Caco-2 (cell line): ENCODE measurements around the gene MLYCD. TPM values are rescaled to one million over a fixed set of nuclear protein-coding genes. Genes with fewer than 3 reads are reported as not detected.

Experiments
- BruUV-seq: library from RNA; stranded (reverse); fragments of 400-500 nt; replicated peaks from 2 replicates; lab custom pipeline; 2021; lab: Mats Ljungman, UMichigan
- CTCF ChIA-PET: fragments of 300-600 bp; sonication (Branson Sonifier 250); formaldehyde crosslinking; loops from one replicate; lab custom pipeline; 2022; ENCODE audit warnings: antibody characterized with exemption; lab: Charles Lee
- POLR2A ChIA-PET: fragments of 300-600 bp; sonication (Branson Sonifier 250); formaldehyde crosslinking; loops from one replicate; lab custom pipeline; 2022; ENCODE audit warnings: antibody characterized with exemption; lab: Charles Lee
- DNase-seq, 2 experiments: peaks; one replicate each; pipeline versions ENCODE4 v3.0.0 to v3.0.0-alpha.2; 2020 to 2022
- H3K27me3 ChIP-seq: replicated peaks from 2 replicates; pipeline ENCODE4 v1.6.0; 2011; ENCODE audit warnings: low read length; ENCODE audit not compliant: control insufficient read depth, insufficient read depth
- H3K36me3 ChIP-seq: 2 replicates; pipeline ENCODE4 v1.5.1; 2011; ENCODE audit warnings: low read length; ENCODE audit not compliant: control insufficient read depth, insufficient read depth
- H3K4me1 ChIP-seq: fragments of 250-450 bp; sonication (Bioruptor Pico); 2 replicates; pipeline ENCODE4 v1.5.1; 2020; ENCODE audit warnings: mild to moderate bottlenecking
- H3K4me3 ChIP-seq: 2 replicates; pipeline ENCODE4 v1.5.1; 2011; ENCODE audit warnings: low read depth, mild to moderate bottlenecking, control low read depth, low read length
- H3K9me3 ChIP-seq: fragments of 250-450 bp; sonication (Bioruptor Pico); 2 replicates; pipeline ENCODE4 v1.5.1; 2020; ENCODE audit warnings: mild to moderate bottlenecking, moderate library complexity
- H3K27ac Mint-ChIP-seq: one replicate; pipeline ENCODE4 v1.8.0; 2022; ENCODE audit warnings: mixed read lengths; ENCODE audit not compliant: unreplicated experiment
- H3K27me3 Mint-ChIP-seq: one replicate; pipeline ENCODE4 v1.8.0; 2022; ENCODE audit warnings: mixed read lengths; ENCODE audit not compliant: insufficient read depth, unreplicated experiment
- H3K36me3 Mint-ChIP-seq: one replicate; pipeline ENCODE4 v1.8.0; 2022; ENCODE audit warnings: mild to moderate bottlenecking, mixed read lengths; ENCODE audit not compliant: insufficient read depth, unreplicated experiment
- H3K4me1 Mint-ChIP-seq: one replicate; pipeline ENCODE4 v1.8.0; 2022; ENCODE audit warnings: low read depth, mixed read lengths; ENCODE audit not compliant: unreplicated experiment
- H3K4me3 Mint-ChIP-seq: one replicate; pipeline ENCODE4 v1.8.0; 2022; ENCODE audit warnings: mild to moderate bottlenecking, moderate library complexity, mixed read lengths; ENCODE audit not compliant: unreplicated experiment
- H3K9me3 Mint-ChIP-seq: one replicate; pipeline ENCODE4 v1.8.0; 2022; ENCODE audit warnings: mixed read lengths; ENCODE audit not compliant: unreplicated experiment
- intact Hi-C: fragments of 100-400 bp; cut with micrococcal nuclease; formaldehyde crosslinking; loops from one replicate; pipeline ENCODE4 v1.10.0; 2022; ENCODE audit not compliant: unreplicated experiment
- total RNA-seq: library from RNA; stranded (reverse); gene quantifications from 2 replicates; pipeline ENCODE4 v1.2.3, GENCODE V29; 2022
- TF ChIP-seq, protein P1 (sequence below), 2 experiments: fragments of 200-600 bp in 1 of 2; IDR thresholded peaks; 1 replicate in 1 of 2; 2 replicates in 1 of 2; pipeline versions ENCODE4 v1.5.1 to v1.8.0; 2011 to 2022; ENCODE audit warnings: antibody characterized with exemption in 1 of 2, control low read depth in 1 of 2, inconsistent platforms in 1 of 2, low read depth in 1 of 2, low read length in 1 of 2, mild to moderate bottlenecking in 1 of 2, moderate library complexity in 1 of 2; ENCODE audit not compliant: insufficient read depth in 1 of 2, severe bottlenecking in 1 of 2, unreplicated experiment in 1 of 2

Gene MLYCD
- total RNA-seq, 1 experiment from 2014 or later = 8.7 TPM

GRCh38 chr16:83955218-83956130 is 56.6 kb downstream of the MLYCD start:
- peaks cover 12% of the 10 kb centered on the region for H3K4me1 Mint-ChIP-seq
- no peaks in the 10 kb centered on the region; the same call in 1 of the 2 replicates for H3K36me3 ChIP-seq
- POLR2A ChIA-PET = no interaction called here
- CTCF ChIA-PET = interaction anchor here (1.5 to 2.4 kb wide), 4 partner anchors 88 to 111 kb away, joined by 3 to 22 read pairs (median 10); partner anchors contain the start of gene SLC38A8
- DNase-seq = no peak
- no peak overlapping the region for H3K27ac Mint-ChIP-seq
- no peaks in the 10 kb centered on the region for H3K9me3 Mint-ChIP-seq
- TF ChIP-seq, protein P1, sequence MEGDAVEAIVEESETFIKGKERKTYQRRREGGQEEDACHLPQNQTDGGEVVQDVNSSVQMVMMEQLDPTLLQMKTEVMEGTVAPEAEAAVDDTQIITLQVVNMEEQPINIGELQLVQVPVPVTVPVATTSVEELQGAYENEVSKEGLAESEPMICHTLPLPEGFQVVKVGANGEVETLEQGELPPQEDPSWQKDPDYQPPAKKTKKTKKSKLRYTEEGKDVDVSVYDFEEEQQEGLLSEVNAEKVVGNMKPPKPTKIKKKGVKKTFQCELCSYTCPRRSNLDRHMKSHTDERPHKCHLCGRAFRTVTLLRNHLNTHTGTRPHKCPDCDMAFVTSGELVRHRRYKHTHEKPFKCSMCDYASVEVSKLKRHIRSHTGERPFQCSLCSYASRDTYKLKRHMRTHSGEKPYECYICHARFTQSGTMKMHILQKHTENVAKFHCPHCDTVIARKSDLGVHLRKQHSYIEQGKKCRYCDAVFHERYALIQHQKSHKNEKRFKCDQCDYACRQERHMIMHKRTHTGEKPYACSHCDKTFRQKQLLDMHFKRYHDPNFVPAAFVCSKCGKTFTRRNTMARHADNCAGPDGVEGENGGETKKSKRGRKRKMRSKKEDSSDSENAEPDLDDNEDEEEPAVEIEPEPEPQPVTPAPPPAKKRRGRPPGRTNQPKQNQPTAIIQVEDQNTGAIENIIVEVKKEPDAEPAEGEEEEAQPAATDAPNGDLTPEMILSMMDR (IDR thresholded peaks at IDR 0.05; ENCODE audit: insufficient read depth in 1 of 2, low read depth in 1 of 2, low read length in 1 of 2, severe bottlenecking in 1 of 2, unreplicated experiment in 1 of 2) = no peak
- no peaks in the 10 kb centered on the region for H3K27me3 Mint-ChIP-seq
- intact Hi-C loops = loop anchor here (1.0 kb wide), 3 partner anchors 89 to 110 kb away; no protein-coding TSS in a partner anchor
- no peaks in the 10 kb centered on the region for H3K9me3 ChIP-seq
- peaks cover 29% of the 10 kb centered on the region for H3K36me3 Mint-ChIP-seq
- no peak overlapping the region for H3K4me3 Mint-ChIP-seq
- BruUV-seq = no TSS peak
- H3K4me1 ChIP-seq = peaks cover 16% of the 10 kb centered on the region
- no peak overlapping the region for H3K4me3 ChIP-seq
- no peaks in the 10 kb centered on the region for H3K27me3 ChIP-seq

DNA sequence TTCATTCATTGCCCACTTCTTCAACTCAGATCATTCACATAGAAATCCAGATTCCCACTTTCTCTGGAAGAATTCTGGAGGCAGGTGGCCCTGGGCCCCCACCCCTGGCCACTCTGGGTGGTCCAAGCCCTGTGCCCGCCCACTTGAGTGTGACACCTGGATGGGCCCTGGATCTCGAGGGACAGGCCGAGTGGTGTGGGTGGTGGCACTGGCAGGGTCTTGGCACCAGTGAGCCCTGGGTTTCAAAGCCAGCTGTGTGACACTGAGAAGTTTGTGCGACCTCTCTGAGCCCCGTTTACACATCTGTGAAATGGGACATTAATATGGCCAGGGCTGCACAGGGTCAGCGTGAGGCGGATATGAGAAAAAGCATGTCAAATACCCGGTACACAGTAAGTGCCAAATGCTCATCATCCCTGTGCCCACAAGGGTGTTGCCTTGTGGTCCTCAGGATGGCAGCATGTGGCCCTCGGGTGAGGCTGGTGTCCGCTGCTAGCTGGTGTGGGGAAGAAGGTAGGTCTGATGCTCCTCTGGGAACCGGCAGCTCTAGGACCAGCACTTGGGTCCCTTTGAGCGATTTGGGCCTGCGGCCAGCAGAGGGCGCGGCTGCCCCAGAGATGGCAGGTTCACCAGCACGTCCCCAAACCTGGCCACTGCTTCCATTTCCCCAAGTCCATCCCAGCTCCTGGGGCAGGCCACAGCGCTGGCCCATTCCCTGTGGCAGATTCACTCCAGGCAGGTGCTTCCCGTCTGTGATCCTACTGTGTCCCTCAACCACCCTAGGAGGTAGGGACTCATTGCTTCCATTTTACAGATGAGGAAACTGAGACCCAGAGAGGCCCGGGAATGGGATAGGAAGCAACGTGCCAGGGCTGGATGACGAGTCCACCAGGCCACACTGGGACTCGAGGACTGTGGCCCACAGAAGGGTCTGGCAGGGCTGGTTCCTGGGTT is 57.7 kb downstream of the MLYCD start:
- ChIA-PET CTCF (interaction anchor here (0.6 to 2.4 kb wide), 15 partner anchors 12 to 132 kb away, joined by 3 to 37 read pairs (median 4); no protein-coding TSS in a partner anchor), POLR2A (no interaction called here)
- peaks cover 40% of the 10 kb centered on the region for H3K36me3 Mint-ChIP-seq
- no TSS peak for BruUV-seq
- TF ChIP-seq, protein P1 (IDR thresholded peaks at IDR 0.05; ENCODE audit: insufficient read depth in 1 of 2, low read depth in 1 of 2, low read length in 1 of 2, severe bottlenecking in 1 of 2, unreplicated experiment in 1 of 2) = peak; percentile 94 to 98
- peaks cover 12% of the 10 kb centered on the region for H3K4me1 Mint-ChIP-seq
- H3K36me3 ChIP-seq = no peaks in the 10 kb centered on the region; the same call in 1 of the 2 replicates
- intact Hi-C loops = loop anchor here (1.0 kb wide), 3 partner anchors 88 to 109 kb away; no protein-coding TSS in a partner anchor
- no peaks in the 10 kb centered on the region for H3K9me3 Mint-ChIP-seq
- no peaks in the 10 kb centered on the region for H3K27me3 ChIP-seq
- H3K9me3 ChIP-seq = no peaks in the 10 kb centered on the region
- H3K27ac Mint-ChIP-seq = no peak overlapping the region
- no peaks in the 10 kb centered on the region for H3K27me3 Mint-ChIP-seq
- peak; percentile 85 to 89 for DNase-seq
- H3K4me3 Mint-ChIP-seq = no peak overlapping the region
- peaks cover 16% of the 10 kb centered on the region for H3K4me1 ChIP-seq
- no peak overlapping the region for H3K4me3 ChIP-seq
